ENCODE data around the gene SMKR1.
"Not testable (repeated sequence)": the region's sequence is repeated elsewhere in the genome, so short reads cannot be mapped to it uniquely, and the experiment has no call there.

The SMKR1 gene

DNA sequence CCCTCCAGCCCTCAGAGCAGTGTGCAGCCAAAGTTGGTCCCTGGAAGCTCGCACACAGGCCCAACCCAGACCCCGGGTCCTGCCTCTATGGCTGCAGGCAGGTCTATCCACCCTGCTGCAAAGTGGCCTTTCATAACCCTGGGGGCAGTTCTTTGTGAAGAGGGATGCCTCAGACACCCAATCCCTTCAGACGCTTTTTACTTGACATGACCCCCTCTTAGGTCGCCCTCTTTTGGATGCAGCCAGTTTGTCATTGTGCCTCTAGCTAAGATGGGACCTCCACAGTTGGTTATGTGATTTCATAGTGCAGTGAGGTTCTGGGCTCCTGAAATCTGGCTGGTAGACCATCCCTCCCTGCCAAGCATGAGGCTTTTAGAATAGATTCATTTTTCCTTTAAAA lies 27.3 kb downstream of the SMKR1 start:
- no peaks in the 10 kb centered on the region for H3K9me3 ChIP-seq (ENCODE audit: severe bottlenecking)
- DNase-seq (ENCODE audit: low spot score) (no peak), ATAC-seq (ENCODE audit: low read depth) (no peak)
- H3K36me3 ChIP-seq (ENCODE audit: low read depth) = no peaks in the 10 kb centered on the region
- TF ChIP-seq, protein P1, sequence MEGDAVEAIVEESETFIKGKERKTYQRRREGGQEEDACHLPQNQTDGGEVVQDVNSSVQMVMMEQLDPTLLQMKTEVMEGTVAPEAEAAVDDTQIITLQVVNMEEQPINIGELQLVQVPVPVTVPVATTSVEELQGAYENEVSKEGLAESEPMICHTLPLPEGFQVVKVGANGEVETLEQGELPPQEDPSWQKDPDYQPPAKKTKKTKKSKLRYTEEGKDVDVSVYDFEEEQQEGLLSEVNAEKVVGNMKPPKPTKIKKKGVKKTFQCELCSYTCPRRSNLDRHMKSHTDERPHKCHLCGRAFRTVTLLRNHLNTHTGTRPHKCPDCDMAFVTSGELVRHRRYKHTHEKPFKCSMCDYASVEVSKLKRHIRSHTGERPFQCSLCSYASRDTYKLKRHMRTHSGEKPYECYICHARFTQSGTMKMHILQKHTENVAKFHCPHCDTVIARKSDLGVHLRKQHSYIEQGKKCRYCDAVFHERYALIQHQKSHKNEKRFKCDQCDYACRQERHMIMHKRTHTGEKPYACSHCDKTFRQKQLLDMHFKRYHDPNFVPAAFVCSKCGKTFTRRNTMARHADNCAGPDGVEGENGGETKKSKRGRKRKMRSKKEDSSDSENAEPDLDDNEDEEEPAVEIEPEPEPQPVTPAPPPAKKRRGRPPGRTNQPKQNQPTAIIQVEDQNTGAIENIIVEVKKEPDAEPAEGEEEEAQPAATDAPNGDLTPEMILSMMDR (IDR thresholded peaks at IDR 0.05; ENCODE audit: poor library complexity, severe bottlenecking) = no peak
- H3K4me1 ChIP-seq (ENCODE audit: insufficient read depth, poor library complexity, severe bottlenecking) = peaks cover 6% of the 10 kb centered on the region
- H3K27me3 ChIP-seq (ENCODE audit: insufficient read depth, poor library complexity, severe bottlenecking) = no peaks in the 10 kb centered on the region
- no peak overlapping the region for H3K4me3 ChIP-seq (ENCODE audit: severe bottlenecking)
- H3K27ac ChIP-seq (ENCODE audit: poor library complexity, severe bottlenecking) = peak overlapping the region; percentile 79

DNA sequence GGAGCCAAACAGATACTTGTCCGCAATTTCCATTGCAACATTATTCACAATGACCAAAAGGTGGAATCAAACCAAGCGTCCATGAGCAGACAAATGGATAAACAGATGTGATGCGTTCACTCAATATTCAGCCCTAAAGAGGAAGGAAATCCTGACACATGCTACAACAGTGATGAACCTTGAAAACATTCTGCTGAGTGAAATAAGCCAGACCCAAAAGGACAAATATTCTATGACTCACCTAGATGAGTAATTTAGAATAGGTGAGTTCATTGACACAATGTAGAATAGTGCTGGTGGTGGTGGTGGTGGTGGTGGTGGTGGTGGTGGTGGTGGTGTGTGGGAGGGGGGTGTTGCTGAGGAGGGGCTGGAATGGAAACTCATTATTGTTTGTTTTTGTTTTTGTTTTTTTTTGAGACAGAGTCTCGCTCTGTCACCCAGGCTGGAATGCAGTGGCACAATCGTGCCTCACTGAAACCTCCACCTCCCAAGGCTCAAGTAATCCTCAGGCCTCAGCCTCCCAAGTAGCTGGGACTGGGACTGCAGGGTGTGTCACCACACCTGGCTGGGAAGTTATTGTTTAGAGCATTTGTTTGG lies 28.6 kb downstream of the SMKR1 start:
- Histone ChIP-seq H3K9me3 (ENCODE audit: severe bottlenecking) (no peaks in the 10 kb centered on the region), H3K27me3 (ENCODE audit: insufficient read depth, poor library complexity, severe bottlenecking) (no peaks in the 10 kb centered on the region), H3K4me3 (ENCODE audit: severe bottlenecking) (no peak overlapping the region), H3K4me1 (ENCODE audit: insufficient read depth, poor library complexity, severe bottlenecking) (peaks cover 6% of the 10 kb centered on the region), H3K27ac (ENCODE audit: poor library complexity, severe bottlenecking) (peak overlapping the region; percentile 79), H3K36me3 (ENCODE audit: low read depth) (no peaks in the 10 kb centered on the region)
- DNase-seq (ENCODE audit: low spot score) (no peak), ATAC-seq (ENCODE audit: low read depth) (peak; percentile 98)
- TF ChIP-seq, protein P1 (IDR thresholded peaks at IDR 0.05; ENCODE audit: poor library complexity, severe bottlenecking) = no peak

DNA sequence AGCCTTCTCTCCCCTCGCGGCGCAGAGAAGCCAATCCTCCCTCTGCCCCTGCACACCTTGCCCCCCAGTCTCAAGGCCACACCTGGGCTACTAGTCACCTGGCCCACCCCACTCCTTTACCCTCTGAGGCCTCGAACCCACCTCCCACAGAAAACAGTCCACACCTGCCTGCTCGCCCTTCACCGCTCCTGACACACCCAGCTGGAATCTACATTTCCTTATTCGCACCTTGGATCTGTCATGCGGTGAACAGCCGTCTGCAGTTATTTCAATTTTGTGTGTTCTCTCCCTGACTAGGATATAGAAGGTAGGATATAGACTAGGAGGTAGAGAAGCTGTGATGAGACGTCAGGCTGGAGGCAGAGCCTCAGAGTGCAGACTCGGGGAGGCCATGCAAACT lies 29.4 kb downstream of the SMKR1 start:
- ATAC-seq (ENCODE audit: low read depth) (no peak), DNase-seq (ENCODE audit: low spot score) (no peak)
- TF ChIP-seq, protein P1 (IDR thresholded peaks at IDR 0.05; ENCODE audit: poor library complexity, severe bottlenecking) = no peak
- no peaks in the 10 kb centered on the region for H3K9me3 ChIP-seq (ENCODE audit: severe bottlenecking)
- H3K27ac ChIP-seq (ENCODE audit: poor library complexity, severe bottlenecking) = peak overlapping the region; percentile 79
- H3K36me3 ChIP-seq (ENCODE audit: low read depth) = no peaks in the 10 kb centered on the region
- H3K27me3 ChIP-seq (ENCODE audit: insufficient read depth, poor library complexity, severe bottlenecking) = no peaks in the 10 kb centered on the region
- H3K4me3 ChIP-seq (ENCODE audit: severe bottlenecking) = no peak overlapping the region
- H3K4me1 ChIP-seq (ENCODE audit: insufficient read depth, poor library complexity, severe bottlenecking) = peaks cover 6% of the 10 kb centered on the region

DNA sequence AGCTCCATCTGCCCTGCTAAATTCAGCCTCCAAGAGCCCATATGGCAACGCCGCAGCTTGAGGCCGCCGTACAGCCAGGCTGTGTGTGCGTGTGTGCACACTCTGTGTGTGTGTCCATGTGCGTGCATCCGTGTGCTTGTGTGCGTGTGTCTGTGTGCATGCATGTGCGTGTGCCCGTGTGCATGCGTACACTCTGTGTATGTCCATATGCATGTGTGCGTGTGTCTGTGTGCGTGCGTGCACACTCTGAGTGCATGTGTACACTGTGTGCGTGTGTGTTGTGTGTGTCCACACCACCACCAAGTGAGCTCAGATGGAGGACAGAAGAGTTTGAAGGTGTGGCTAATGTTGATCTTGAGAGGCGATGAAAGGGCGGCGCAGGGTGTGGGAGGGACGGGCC lies 30.0 kb downstream of the SMKR1 start:
- TF ChIP-seq, protein P1 (IDR thresholded peaks at IDR 0.05; ENCODE audit: poor library complexity, severe bottlenecking) = no peak
- DNase-seq (ENCODE audit: low spot score) = no peak
- H3K4me3 ChIP-seq (ENCODE audit: severe bottlenecking) = no peak overlapping the region
- no peaks in the 10 kb centered on the region for H3K27me3 ChIP-seq (ENCODE audit: insufficient read depth, poor library complexity, severe bottlenecking)
- H3K27ac ChIP-seq (ENCODE audit: poor library complexity, severe bottlenecking) = no peak overlapping the region
- no peaks in the 10 kb centered on the region for H3K9me3 ChIP-seq (ENCODE audit: severe bottlenecking)
- ATAC-seq (ENCODE audit: low read depth) = no peak
- H3K36me3 ChIP-seq (ENCODE audit: low read depth) = no peaks in the 10 kb centered on the region
- peaks cover 6% of the 10 kb centered on the region for H3K4me1 ChIP-seq (ENCODE audit: insufficient read depth, poor library complexity, severe bottlenecking)

DNA sequence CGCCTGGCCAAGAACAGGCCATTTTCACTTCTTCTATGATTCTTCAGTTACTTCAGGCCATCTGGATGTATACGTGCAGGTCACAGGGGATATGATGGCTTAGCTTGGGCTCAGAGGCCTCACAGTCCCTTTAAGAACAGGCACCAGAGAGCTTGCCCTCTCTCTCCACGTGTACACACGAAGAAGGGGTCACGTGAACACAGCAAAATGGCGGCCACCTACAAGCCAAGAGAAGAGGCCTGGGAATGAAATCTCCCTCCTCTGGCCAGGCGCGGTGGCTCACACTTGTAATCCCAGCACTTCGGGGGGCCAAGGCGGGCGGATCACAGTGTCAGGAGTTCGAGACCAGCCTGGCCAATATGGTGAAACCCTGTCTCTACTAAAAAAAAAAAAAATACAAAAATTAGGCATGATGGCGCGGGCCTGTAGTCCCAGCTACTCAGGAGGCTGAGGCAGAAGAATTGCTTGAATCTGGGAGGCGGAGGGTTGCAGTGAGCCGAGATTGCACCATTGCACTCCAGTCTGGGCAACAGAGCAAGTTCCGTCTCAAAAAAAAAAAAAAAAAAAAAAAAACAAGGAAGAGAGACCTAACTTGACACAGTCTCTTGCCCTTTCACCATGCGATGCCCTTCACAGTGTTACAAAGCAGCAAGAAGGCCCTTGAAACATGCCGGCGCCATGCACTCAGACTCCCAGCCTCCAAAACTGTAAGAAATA lies 32.4 kb downstream of the SMKR1 start:
- H3K4me3 ChIP-seq (ENCODE audit: severe bottlenecking); H3K27ac ChIP-seq (ENCODE audit: poor library complexity, severe bottlenecking); DNase-seq (ENCODE audit: low spot score); ATAC-seq (ENCODE audit: low read depth); H3K4me1 ChIP-seq (ENCODE audit: insufficient read depth, poor library complexity, severe bottlenecking); H3K9me3 ChIP-seq (ENCODE audit: severe bottlenecking); H3K27me3 ChIP-seq (ENCODE audit: insufficient read depth, poor library complexity, severe bottlenecking); H3K36me3 ChIP-seq (ENCODE audit: low read depth): not testable (repeated sequence)
